GM18526 (cell line): ENCODE results near the gene USF1.

Source experiments
- POLR2A ChIP-seq: IDR thresholded peaks from 3 replicates; pipeline ENCODE4 v1.6.1; 2011; ENCODE audit not compliant: insufficient read length; ENCODE audit errors: extremely low read depth

Gene USF1

GRCh38 chr1:161069241-161069640, 23.5 kb upstream of the USF1 start:
- TF ChIP-seq POLR2A, result no peak

DNA sequence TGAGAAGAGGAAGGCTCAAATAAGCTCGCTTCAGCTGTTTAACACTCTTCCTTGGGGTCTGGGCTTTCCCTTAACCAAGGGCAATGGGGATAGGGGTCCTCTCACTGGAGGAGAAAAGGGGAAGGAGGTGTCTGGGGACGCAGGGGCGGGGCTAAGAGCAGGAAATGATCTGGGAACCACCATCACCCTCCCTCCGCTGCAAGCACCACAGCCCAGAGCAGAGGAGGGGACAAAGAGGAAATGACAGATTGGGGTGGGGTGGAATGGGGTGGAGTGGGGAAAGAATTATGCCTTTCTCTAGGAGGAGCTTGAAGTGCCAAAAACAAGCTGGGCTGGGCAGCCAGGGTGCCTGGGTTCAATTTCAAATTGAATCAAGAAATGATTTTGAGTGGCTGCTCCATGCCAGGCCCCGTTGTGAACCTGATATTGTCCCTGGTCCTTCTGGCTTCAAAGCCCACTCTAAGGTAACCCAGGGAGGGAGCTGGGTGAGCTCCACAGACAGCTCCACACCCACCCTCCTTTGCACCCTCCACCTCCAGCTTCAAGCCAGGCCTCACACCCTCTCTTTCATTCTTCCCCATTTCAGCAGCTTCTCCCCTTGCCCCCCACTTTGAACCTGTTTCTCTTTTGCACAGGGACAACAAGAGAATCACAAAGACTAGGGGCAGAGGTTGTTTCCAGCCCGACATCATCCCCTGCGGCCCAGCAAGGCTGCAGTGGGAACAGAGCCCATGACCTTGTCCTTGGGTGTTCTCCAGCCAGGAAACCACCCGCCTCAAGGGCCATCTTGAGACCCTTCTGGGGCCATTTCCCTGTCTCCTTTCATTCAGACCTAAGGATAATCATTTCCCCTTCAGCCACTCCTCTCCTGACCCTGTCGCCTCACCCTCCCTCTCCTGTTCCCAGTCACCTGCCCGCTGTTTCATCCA, 22.8 kb upstream of the USF1 start:
- TF ChIP-seq POLR2A, result peak; percentile 48

DNA sequence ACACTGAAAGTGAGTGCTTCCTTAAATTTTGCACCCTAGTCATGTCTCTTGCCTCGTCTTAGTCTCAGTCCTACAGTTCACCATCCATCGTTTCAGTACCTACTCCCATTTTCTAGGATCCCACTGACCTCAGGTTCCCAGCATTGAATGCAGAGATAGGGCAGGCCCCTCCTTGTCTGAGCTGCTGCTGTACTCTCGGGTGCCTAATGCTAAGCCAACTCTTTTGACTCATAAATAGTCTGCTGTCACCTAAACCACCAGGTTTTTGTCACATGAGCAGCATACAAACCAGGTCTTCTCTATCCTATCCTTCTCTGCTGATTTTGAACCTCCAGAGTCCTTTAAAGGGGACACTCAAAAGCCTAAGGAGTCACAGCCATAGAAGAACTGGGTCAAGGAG, 20.9 kb upstream of the USF1 start:
- no peak for TF ChIP-seq POLR2A

GRCh38 chr1:161061419-161061818, 15.6 kb upstream of the USF1 start:
- no peak for TF ChIP-seq POLR2A

DNA sequence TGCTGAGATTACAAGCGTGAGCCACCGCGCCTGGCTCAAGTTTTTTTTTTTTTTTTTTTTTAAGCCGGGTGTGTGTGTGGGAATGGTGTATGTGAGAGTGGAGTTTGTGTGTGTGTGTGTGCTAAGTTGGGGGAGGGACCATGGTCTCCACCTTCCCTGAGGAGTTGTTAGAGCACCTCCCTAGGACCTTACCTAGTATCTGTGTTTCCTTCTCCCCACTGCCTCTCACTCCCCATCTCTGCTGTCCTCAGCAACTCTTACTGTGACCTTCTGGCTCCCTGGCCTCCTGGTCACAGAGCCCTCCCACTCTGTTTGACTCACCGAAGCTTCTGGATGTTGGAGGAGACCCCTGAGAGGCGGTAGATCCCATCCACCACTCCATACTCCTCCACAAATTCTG, 13.5 kb upstream of the USF1 start:
- TF ChIP-seq POLR2A, result no peak

- TF ChIP-seq POLR2A, result no peak
Measured at GRCh38 chr1:161054805-161055204, 9.0 kb upstream of the USF1 start.

GRCh38 chr1:161054232-161054631, 8.5 kb upstream of the USF1 start:
- TF ChIP-seq POLR2A, result no peak

- TF ChIP-seq POLR2A, result no peak
Measured at GRCh38 chr1:161052899-161053298, 7.1 kb upstream of the USF1 start.

DNA sequence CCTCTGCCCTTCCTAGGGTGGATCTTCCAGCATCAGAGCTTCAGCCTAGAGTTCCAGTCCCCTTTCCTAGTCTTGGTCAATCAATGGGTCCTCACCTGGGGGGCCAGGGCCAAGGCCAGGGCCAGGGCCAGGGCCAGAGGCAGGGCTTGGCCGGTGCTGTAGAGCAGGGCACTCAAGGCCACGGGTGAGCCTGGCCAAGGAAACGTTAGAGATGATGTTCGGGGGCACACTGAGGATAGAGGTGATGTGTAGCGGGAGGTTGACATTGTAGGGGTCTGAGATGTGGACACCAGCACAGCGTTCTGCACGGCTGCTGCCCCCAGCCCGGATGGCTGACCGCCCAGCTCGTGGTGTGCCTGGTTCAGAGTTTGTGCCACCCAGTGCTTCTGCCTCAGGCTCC, 5.4 kb upstream of the USF1 start:
- no peak for TF ChIP-seq POLR2A

DNA sequence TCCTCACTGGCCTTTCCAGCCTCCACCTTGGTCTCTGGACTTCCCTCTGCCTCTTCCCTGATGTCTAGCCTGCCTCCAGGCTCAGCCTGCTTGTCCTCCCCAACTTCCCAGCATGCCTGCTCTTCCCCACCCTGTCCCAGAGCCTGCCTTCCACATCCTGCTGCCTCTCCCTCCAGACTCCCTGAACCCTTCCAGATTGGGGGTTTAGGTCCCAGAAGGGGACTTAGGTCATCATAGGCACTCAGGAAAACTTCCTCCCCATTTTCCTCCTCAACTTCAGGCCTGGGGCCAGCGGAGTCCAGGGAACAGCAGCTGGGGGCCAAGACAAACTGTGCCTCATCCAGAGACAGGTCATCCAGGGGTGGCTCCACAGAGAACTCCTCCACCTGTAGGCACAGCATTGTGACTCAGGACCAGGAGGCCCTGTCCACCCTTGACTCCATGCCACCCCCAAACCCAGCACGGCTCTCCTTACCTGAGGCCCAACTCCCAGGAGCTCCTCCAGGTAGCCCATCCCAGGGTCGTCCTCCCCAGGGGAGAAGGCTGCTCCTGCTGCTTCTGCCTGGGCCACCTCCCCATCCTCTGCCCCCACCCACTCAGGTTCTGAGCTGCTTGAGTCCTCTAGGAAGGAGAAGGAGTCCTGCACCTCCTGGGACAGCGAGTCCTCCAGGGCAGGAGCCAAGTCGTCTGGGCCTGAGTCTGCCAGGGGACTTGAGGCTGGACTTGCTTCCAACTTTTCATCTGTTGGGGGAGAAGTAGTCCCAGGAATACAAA, 3.4 kb upstream of the USF1 start:
- no peak for TF ChIP-seq POLR2A

DNA sequence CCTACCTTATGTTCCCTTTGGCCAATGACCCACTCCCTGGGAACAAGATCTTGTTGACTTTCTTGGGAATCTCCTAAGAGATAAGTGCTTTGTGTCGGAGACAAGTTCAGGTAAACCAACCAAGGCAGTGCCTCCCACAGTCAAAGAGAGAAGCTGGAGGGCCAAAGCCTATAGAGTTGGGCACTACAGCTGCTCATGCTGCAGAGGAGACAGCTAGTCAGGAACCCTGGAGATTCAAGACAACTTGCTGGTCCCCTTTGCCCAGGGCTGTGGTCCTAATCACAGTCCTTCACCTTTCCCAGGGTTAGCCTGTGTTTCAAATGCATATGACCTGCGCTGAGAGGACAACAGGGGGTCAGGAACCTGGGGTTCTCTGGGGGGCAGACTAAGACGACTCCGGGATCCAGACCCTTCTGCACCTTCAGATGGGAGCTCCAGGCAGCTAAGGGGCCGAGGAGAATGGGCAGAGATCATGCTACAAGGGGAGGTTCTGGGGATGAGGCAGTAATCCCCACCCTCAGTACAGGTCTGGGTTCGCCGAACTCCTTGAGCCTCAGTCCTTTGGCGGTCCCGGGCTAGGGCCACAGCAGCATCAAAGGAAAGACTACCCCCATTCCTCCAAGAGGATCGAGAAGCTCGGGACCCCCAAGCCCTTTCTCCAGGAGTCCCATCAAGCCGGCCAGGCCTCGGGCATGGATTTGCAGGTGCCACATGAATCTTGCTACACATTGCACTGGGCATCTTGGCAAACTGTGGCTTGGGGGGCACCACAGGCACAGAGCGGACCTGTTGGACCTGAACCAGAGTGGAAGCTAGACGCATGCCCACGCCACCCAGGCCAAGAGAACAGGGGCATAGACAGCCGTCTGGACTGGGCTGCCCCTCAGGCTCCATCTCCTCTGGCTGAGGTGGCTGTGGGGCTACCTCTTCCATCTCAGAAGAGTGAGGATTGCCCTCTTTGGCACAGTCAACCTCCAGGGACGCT, 2.0 kb upstream of the USF1 start:
- no peak for TF ChIP-seq POLR2A

GRCh38 chr1:161046605-161047228, 940 bp upstream of the USF1 start:
- TF ChIP-seq POLR2A, result no peak

DNA sequence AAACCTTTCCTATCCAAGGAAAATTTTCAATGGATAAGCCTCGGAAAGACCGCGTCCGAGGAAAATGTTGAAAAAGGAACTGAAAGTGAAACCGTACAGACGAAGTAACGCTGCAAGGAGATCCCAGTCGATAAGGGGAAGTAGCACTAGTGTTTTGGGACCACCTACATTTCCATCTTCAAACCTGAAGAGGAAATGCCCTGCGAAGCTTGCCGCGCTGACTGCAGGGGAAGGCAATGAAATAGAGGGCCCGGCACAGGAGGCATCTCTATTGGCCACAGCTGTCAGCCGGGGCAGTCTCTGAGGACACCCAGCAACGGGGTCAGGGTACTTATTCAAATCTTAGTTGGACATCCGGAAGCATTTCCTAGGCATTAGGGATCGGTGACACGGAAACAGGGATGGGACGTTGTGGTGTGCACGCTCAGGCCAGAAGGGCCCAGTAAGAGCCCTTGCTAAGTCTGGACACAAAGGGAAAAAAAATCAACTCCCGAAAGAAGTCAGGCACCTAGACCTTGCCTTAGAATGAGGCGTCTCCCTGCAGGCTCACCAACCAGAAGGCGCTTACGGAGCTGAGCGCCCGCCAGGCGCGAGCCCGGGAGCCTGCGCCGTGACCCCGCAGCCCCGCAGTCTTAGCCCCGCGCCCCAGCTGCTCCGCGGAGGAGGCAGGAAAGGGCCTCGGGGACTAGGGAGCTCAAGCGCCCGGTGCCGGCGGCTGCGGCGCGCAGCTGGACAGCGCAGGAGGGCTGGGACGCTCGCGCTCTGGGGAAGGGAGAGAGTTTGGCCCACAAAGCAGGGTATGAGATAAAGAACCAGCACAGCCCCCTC, 655 bp downstream of the USF1 start:
- TF ChIP-seq POLR2A, result peak; percentile 56

- no peak for TF ChIP-seq POLR2A
Measured at GRCh38 chr1:161044535-161044907, 1.3 kb downstream of the USF1 start.
